ENCODE results near the gene POLR2L. TPM values are rescaled to one million over a fixed set of nuclear protein-coding genes. Genes with fewer than 3 reads are reported as not detected.

POLR2L gene
- polyA plus RNA-seq, 1 of the 3 experiments (the other 2 are of a cell fraction): 540 TPM

- no peak overlapping the region for H3K27ac ChIP-seq (ENCODE audit: low read depth in 2 of 2, low read length in 1 of 2)
- ChIA-PET POLR2A (no interaction called here), CTCF (interaction anchor here (0.9 kb wide), 1 partner anchor 20 kb away, joined by 3 read pairs; no protein-coding TSS in a partner anchor)
- H3F3A ChIP-seq (replicated peaks; ENCODE audit: insufficient read depth): peaks cover 3% of the 10 kb centered on the region
- no peaks in the 10 kb centered on the region for H3K27me3 ChIP-seq (ENCODE audit: insufficient read depth)
- no peaks in the 10 kb centered on the region for H3K9me3 ChIP-seq
- peaks cover 0 to 21% of the 10 kb centered on the region in 2 experiments for H3K36me3 ChIP-seq (replicated peaks in 1 of 2; ENCODE audit: control insufficient read depth in 1 of 2, insufficient read depth in 2 of 2, low read length in 1 of 2)
- DNase-seq: no peak
- no peak overlapping the region for H3K9ac ChIP-seq
- peaks cover 0 to 5% of the 10 kb centered on the region in 2 experiments; a peak in 1 of 4 replicates for H3K4me1 ChIP-seq (ENCODE audit: control insufficient read depth in 1 of 2, insufficient read depth in 2 of 2, low read depth in 1 of 2, low read length in 1 of 2)
- no peak overlapping the region for H3K4me2 ChIP-seq
- no peak overlapping the region for H2AFZ ChIP-seq (ENCODE audit: low read depth)
- peaks cover 10% of the 10 kb centered on the region; the same call in 1 of the 2 replicates for H4K20me1 ChIP-seq (ENCODE audit: insufficient read depth)
- no peak overlapping the region for H3K4me3 ChIP-seq (ENCODE audit: low read depth in 2 of 2, low read length in 1 of 2)
- no peaks in the 10 kb centered on the region for H3K79me2 ChIP-seq (ENCODE audit: insufficient read depth)
- TF ChIP-seq RXRA (IDR thresholded peaks at IDR 0.05; ENCODE audit: borderline replicate concordance, low read depth) (no peak), CHD2 (IDR thresholded peaks at IDR 0.05; ENCODE audit: low read length, partially characterized antibody) (no peak), USF1 (IDR thresholded peaks at IDR 0.05; ENCODE audit: borderline replicate concordance, low read depth) (no peak), TCF12 (IDR thresholded peaks at IDR 0.05) (no peak), FOXM1 (IDR thresholded peaks at IDR 0.05; ENCODE audit: low read depth) (no peak), GATA2 (CRISPR knock-in tag; IDR thresholded peaks at IDR 0.05) (no peak), FOSL2 (IDR thresholded peaks at IDR 0.05; ENCODE audit: borderline replicate concordance, low read depth) (no peak), TAF1 (IDR thresholded peaks at IDR 0.05; ENCODE audit: borderline replicate concordance, low read depth, low read length) (no peak), EP300 (IDR thresholded peaks at IDR 0.05; ENCODE audit: borderline replicate concordance in 1 of 2, low read depth in 1 of 2, low read length in 1 of 2) (no peak)
- H3K9me2 ChIP-seq: no peaks in the 10 kb centered on the region
- 86% methylated on average over 12 of the region's 17 CpGs for WGBS (ENCODE audit: low lambda C conversion rate)
These were observed 26.1 kb upstream of the POLR2L start for GRCh38 chr11:868394-868793.

- Histone ChIP-seq H3K4me3 (ENCODE audit: low read depth in 2 of 2, low read length in 1 of 2) (no peak overlapping the region), H3K27me3 (ENCODE audit: insufficient read depth) (no peaks in the 10 kb centered on the region), H3K27ac (ENCODE audit: low read depth in 2 of 2, low read length in 1 of 2) (no peak overlapping the region), H3K9ac (no peak overlapping the region), H3K79me2 (ENCODE audit: insufficient read depth) (no peaks in the 10 kb centered on the region), H3K4me1 (ENCODE audit: control insufficient read depth in 1 of 2, insufficient read depth in 2 of 2, low read depth in 1 of 2, low read length in 1 of 2) (peaks cover 0 to 9% of the 10 kb centered on the region in 2 experiments; a peak in 1 of 4 replicates), H3K9me2 (no peaks in the 10 kb centered on the region), H3K9me3 (no peaks in the 10 kb centered on the region), H3K36me3 (replicated peaks in 1 of 2; ENCODE audit: control insufficient read depth in 1 of 2, insufficient read depth in 2 of 2, low read length in 1 of 2) (peaks cover 0 to 21% of the 10 kb centered on the region in 2 experiments), H3K4me2 (no peak overlapping the region), H3F3A (replicated peaks; ENCODE audit: insufficient read depth) (peaks cover 3% of the 10 kb centered on the region), H2AFZ (ENCODE audit: low read depth) (no peak overlapping the region), H4K20me1 (ENCODE audit: insufficient read depth) (peaks cover 10% of the 10 kb centered on the region; the same call in 1 of the 2 replicates)
- ChIA-PET POLR2A (no interaction called here), CTCF (interaction anchor here (0.9 to 1.3 kb wide), 2 partner anchors 20 to 183 kb away, joined by 3 read pairs; no protein-coding TSS in a partner anchor)
- no peak for TF ChIP-seq TAF1 (IDR thresholded peaks at IDR 0.05; ENCODE audit: borderline replicate concordance, low read depth, low read length)
- no peak for TF ChIP-seq PBX3 (IDR thresholded peaks at IDR 0.05)
- TF ChIP-seq RCOR1 (IDR thresholded peaks at IDR 0.05; ENCODE audit: low read length): no peak
- TF ChIP-seq FOXJ3 (CRISPR knock-in tag; IDR thresholded peaks at IDR 0.05): no peak
- no peak for TF ChIP-seq TEAD4 (IDR thresholded peaks at IDR 0.05; ENCODE audit: borderline replicate concordance, insufficient read depth)
- WGBS (ENCODE audit: low lambda C conversion rate): 96% methylated on average over 6 of the region's 8 CpGs
- DNase-seq: no peak
These were observed 25.6 kb upstream of the POLR2L start for GRCh38 chr11:867856-868358.

All from SK-N-SH (cell line).